CD8-positive, alpha-beta memory T cell (primary cell): ENCODE measurements around the gene CWC27. TPM values are rescaled to one million over a fixed set of nuclear protein-coding genes. Genes with fewer than 3 reads are reported as not detected.

Experiments
- CTCF ChIA-PET: fragments of 350-600 bp; sonication (Branson Sonifier 250); formaldehyde crosslinking; loops from one replicate; lab custom pipeline; 2021; ENCODE audit warnings: antibody characterized with exemption; lab: Charles Lee
- POLR2A ChIA-PET: fragments of 350-600 bp; sonication (Branson Sonifier 250); formaldehyde crosslinking; loops from one replicate; lab custom pipeline; 2021; ENCODE audit warnings: antibody characterized with exemption; lab: Charles Lee
- DNase-seq, 5 donors: peaks; one replicate each; pipeline versions ENCODE4 v3.0.0 to v3.0.0-alpha.2; 2020 to 2022; ENCODE audit warnings: mixed read lengths in 1 of 5
- H3K27ac ChIP-seq: one replicate; pipeline ENCODE4 v1.7.0; 2013; ENCODE audit warnings: low read depth, mild to moderate bottlenecking, low read length, moderate library complexity
- H3K27me3 ChIP-seq: 2 replicates; pipeline ENCODE4 v1.7.0; 2013; ENCODE audit warnings: low read length, mild to moderate bottlenecking; ENCODE audit not compliant: insufficient read depth, poor library complexity, severe bottlenecking
- H3K36me3 ChIP-seq: 2 replicates; pipeline ENCODE4 v1.7.0; 2013; ENCODE audit warnings: mild to moderate bottlenecking, low read length, moderate library complexity; ENCODE audit not compliant: insufficient read depth
- H3K4me1 ChIP-seq: 2 replicates; pipeline ENCODE4 v1.7.0; 2013; ENCODE audit warnings: mild to moderate bottlenecking, low read length, moderate library complexity; ENCODE audit not compliant: insufficient read depth
- H3K4me3 ChIP-seq: 2 replicates; pipeline ENCODE4 v1.7.0; 2013; ENCODE audit warnings: mild to moderate bottlenecking, low read length
- H3K9me3 ChIP-seq: 2 replicates; pipeline ENCODE4 v1.7.0; 2013; ENCODE audit warnings: mild to moderate bottlenecking, low read length
- H3K27ac Mint-ChIP-seq, 8 donors: one replicate each; pipeline ENCODE4 v1.8.0; 2020 to 2021; ENCODE audit warnings: mixed read lengths in 8 of 8, mild to moderate bottlenecking in 6 of 8, inconsistent platforms in 3 of 8, moderate library complexity in 3 of 8
- H3K27me3 Mint-ChIP-seq, 2 donors: one replicate each; pipeline ENCODE4 v1.8.0; 2020 to 2021; ENCODE audit warnings: mixed read lengths in 2 of 2, mild to moderate bottlenecking in 1 of 2, moderate library complexity in 1 of 2
- H3K36me3 Mint-ChIP-seq, 3 donors: one replicate each; pipeline ENCODE4 v1.8.0; 2020 to 2021; ENCODE audit warnings: mixed read lengths in 3 of 3, inconsistent platforms in 1 of 3, mild to moderate bottlenecking in 1 of 3
- H3K4me1 Mint-ChIP-seq, 3 donors: one replicate each; pipeline ENCODE4 v1.8.0; 2020 to 2021; ENCODE audit warnings: mixed read lengths in 3 of 3, inconsistent platforms in 1 of 3, mild to moderate bottlenecking in 1 of 3
- H3K4me3 Mint-ChIP-seq, 7 donors: one replicate each; pipeline ENCODE4 v1.8.0; 2020 to 2021; ENCODE audit warnings: mixed read lengths in 7 of 7, mild to moderate bottlenecking in 6 of 7, moderate library complexity in 4 of 7, inconsistent platforms in 2 of 7
- H3K9me3 Mint-ChIP-seq, 5 donors: one replicate each; pipeline ENCODE4 v1.8.0; 2020 to 2022; ENCODE audit warnings: mixed read lengths in 5 of 5, mild to moderate bottlenecking in 3 of 5, moderate library complexity in 2 of 5, inconsistent platforms in 1 of 5
- polyA plus RNA-seq: library from polyadenylated mRNA; unstranded; fragments of 300-500 nt; fragmentation: Illumina TruSeq; gene quantifications from one replicate; pipeline ENCODE4 v1.2.3, GENCODE V29; 2021
- total RNA-seq, 2 experiments: library from RNA; stranded (reverse); gene quantifications; one replicate each; pipeline ENCODE4 v1.2.3, GENCODE V29; 2021

CWC27 gene
- total and polyA plus RNA-seq, 3 experiments from 2014 or later: 32.8 to 38.0 (median 36.3) TPM

- H3K36me3 Mint-ChIP-seq: peaks cover 0 to 2% (median 0%) of the 10 kb centered on the region in 3 donors
- DNase-seq: no peak
- H3K4me3 ChIP-seq: no peak overlapping the region
- H3K27me3 Mint-ChIP-seq: peaks cover 4 to 25% of the 10 kb centered on the region in 2 donors
- no peaks in the 10 kb centered on the region for H3K4me1 Mint-ChIP-seq
- H3K27ac Mint-ChIP-seq: no peak overlapping the region
- no peaks in the 10 kb centered on the region for H3K9me3 Mint-ChIP-seq
- no peak overlapping the region for H3K27ac ChIP-seq
- H3K4me1 ChIP-seq: no peaks in the 10 kb centered on the region
- H3K4me3 Mint-ChIP-seq: no peak overlapping the region
- POLR2A ChIA-PET: no interaction called here
- CTCF ChIA-PET: no interaction called here
- no peaks in the 10 kb centered on the region for H3K36me3 ChIP-seq
- no peaks in the 10 kb centered on the region for H3K9me3 ChIP-seq
- no peaks in the 10 kb centered on the region for H3K27me3 ChIP-seq
Observed at GRCh38 chr5:65061974-65062353, 293.2 kb downstream of the CWC27 start.

- ChIA-PET CTCF (interaction anchor here (0.7 kb wide), 1 partner anchor 12 kb away, joined by 3 read pairs; no protein-coding TSS in a partner anchor), POLR2A (no interaction called here)
- H3K27me3 ChIP-seq: no peaks in the 10 kb centered on the region
- no peaks in the 10 kb centered on the region for H3K36me3 ChIP-seq
- Mint-ChIP-seq H3K36me3 (peaks cover 0 to 2% (median 0%) of the 10 kb centered on the region in 3 donors), H3K27me3 (peaks cover 4 to 25% of the 10 kb centered on the region in 2 donors), H3K4me3 (no peak overlapping the region), H3K9me3 (no peaks in the 10 kb centered on the region), H3K4me1 (no peaks in the 10 kb centered on the region), H3K27ac (peak overlapping the region in 1 of 8 donors; percentile 27)
- no peaks in the 10 kb centered on the region for H3K9me3 ChIP-seq
- DNase-seq: no peak
- no peak overlapping the region for H3K27ac ChIP-seq
- H3K4me3 ChIP-seq: no peak overlapping the region
- H3K4me1 ChIP-seq: no peaks in the 10 kb centered on the region
Observed at GRCh38 chr5:65062469-65063083, 293.8 kb downstream of the CWC27 start.

DNA sequence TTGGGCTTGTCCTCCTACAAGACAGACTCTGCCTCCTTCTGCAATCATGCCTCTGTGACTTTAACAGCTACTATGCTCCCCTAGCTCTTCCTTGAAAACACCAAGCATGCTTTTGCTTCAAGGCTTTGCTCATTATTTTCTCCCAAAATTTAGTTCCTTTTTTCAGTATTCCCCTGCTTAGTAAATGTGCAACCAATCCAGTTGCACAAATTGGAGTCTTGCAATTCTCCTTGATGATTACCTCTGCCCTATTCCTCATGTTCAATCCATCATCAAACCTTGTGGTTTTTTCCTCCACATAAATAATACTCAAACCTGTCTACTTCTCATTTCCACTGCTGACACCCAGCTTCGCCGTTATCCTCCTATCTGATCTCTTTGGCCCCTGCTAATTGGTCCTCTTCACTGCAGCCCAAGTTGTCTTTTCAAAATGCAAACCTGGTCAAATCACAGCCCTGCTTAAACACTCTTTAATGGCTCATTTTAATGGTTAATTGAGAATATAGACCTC is 296.3 kb downstream of the CWC27 start:
- no peaks in the 10 kb centered on the region for H3K4me1 Mint-ChIP-seq
- peaks cover 6 to 25% of the 10 kb centered on the region in 2 donors for H3K27me3 Mint-ChIP-seq
- H3K4me3 Mint-ChIP-seq: no peak overlapping the region
- no peak for DNase-seq
- Histone ChIP-seq H3K27ac (no peak overlapping the region), H3K4me3 (no peak overlapping the region), H3K9me3 (no peaks in the 10 kb centered on the region), H3K4me1 (no peaks in the 10 kb centered on the region), H3K27me3 (no peaks in the 10 kb centered on the region), H3K36me3 (no peaks in the 10 kb centered on the region)
- peak overlapping the region in 1 of 8 donors; percentile 16 for H3K27ac Mint-ChIP-seq
- peaks cover 0 to 2% (median 0%) of the 10 kb centered on the region in 3 donors for H3K36me3 Mint-ChIP-seq
- H3K9me3 Mint-ChIP-seq: no peaks in the 10 kb centered on the region
- CTCF ChIA-PET: interaction anchor here (1.8 kb wide), 1 partner anchor 8 kb away, joined by 5 read pairs; no protein-coding TSS in a partner anchor
- POLR2A ChIA-PET: no interaction called here

DNA sequence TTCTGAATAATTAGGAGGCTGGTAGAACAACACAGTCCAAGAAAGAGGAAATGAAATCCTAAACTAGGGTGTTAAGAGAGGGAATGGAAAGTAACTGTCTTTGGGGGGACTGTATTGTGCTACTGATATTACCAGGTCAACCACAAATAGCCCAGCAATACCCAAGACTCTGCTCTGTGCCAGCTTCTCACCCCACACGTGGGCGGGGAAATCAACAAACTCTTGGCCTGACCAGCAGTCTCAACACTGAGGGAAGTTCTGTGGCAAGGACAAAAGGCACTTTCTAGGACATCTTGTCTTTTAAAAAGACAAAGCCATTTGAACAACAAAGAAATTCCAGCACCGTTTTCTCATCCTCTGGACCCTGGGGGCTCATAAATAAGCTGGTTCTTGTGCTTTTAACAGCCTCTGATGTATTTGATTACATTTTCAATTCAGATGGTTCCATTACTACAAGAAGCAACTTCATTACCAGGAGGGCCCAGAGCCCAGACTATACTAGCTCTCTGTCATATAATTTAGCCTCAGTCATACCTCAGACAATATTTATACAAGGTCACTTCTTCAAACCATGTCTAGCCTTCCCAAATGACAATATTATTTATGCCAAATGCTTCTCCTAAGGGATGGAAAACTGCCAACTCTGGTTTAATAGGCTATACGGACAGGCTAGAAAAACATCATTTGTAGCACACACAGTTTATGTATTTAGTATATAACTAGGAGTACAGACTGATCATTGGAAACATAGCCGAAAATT is 297.8 kb downstream of the CWC27 start:
- H3K27ac Mint-ChIP-seq: no peak overlapping the region
- Histone ChIP-seq H3K9me3 (no peaks in the 10 kb centered on the region), H3K4me1 (no peaks in the 10 kb centered on the region), H3K36me3 (no peaks in the 10 kb centered on the region), H3K27ac (no peak overlapping the region), H3K27me3 (no peaks in the 10 kb centered on the region), H3K4me3 (no peak overlapping the region)
- peaks cover 0 to 2% (median 0%) of the 10 kb centered on the region in 3 donors for H3K36me3 Mint-ChIP-seq
- CTCF ChIA-PET: interaction anchor here (1.1 kb wide), 1 partner anchor 9 kb away, joined by 3 read pairs; no protein-coding TSS in a partner anchor
- POLR2A ChIA-PET: no interaction called here
- H3K27me3 Mint-ChIP-seq: peaks cover 6 to 25% of the 10 kb centered on the region in 2 donors
- H3K9me3 Mint-ChIP-seq: no peaks in the 10 kb centered on the region
- no peaks in the 10 kb centered on the region for H3K4me1 Mint-ChIP-seq
- no peak for DNase-seq
- H3K4me3 Mint-ChIP-seq: no peak overlapping the region

- Mint-ChIP-seq H3K36me3 (peaks cover 0 to 2% (median 0%) of the 10 kb centered on the region in 3 donors), H3K4me1 (no peaks in the 10 kb centered on the region), H3K9me3 (no peaks in the 10 kb centered on the region), H3K27ac (no peak overlapping the region), H3K4me3 (no peak overlapping the region), H3K27me3 (peaks cover 6 to 27% of the 10 kb centered on the region in 2 donors)
- H3K27ac ChIP-seq: no peak overlapping the region
- no peaks in the 10 kb centered on the region for H3K9me3 ChIP-seq
- ChIA-PET CTCF (interaction anchor here (1.1 kb wide), 1 partner anchor 9 kb away, joined by 3 read pairs; no protein-coding TSS in a partner anchor), POLR2A (no interaction called here)
- no peaks in the 10 kb centered on the region for H3K4me1 ChIP-seq
- no peaks in the 10 kb centered on the region for H3K36me3 ChIP-seq
- H3K27me3 ChIP-seq: no peaks in the 10 kb centered on the region
- DNase-seq: no peak
- H3K4me3 ChIP-seq: no peak overlapping the region
Observed at GRCh38 chr5:65067147-65067506, 298.4 kb downstream of the CWC27 start.

Other genes with a start within 250 kb of the CWC27 start
- gene SHISAL2B, start 78.4 kb upstream of the CWC27 start, total RNA-seq: not detected
- gene SHISAL2B, start 78.4 kb upstream of the CWC27 start, polyA plus RNA-seq: not detected
- 10 to 100 TPM; 27.3 to 28.2 TPM for gene SREK1IP1, start 239 bp upstream of the CWC27 start, total RNA-seq
- 27.7 TPM for gene SREK1IP1, start 239 bp upstream of the CWC27 start, polyA plus RNA-seq